Endometrial microvascular endothelial cells (primary cell): ENCODE data around the gene SGIP1. TPM values are rescaled to one million over a fixed set of nuclear protein-coding genes. Genes with fewer than 3 reads are reported as not detected.

ENCODE experiments used
- in situ Hi-C: cut with HindIII; loops from 2 replicates; pipeline ENCODE4 v1.10.0; 2017; ENCODE audit warnings: low sequenced_read_pairs, low pct_unique_long_range_greater_than_20kb; ENCODE audit errors: inconsistent ontology term
- total RNA-seq: library from RNA; depleted of rRNA; stranded (reverse); fragments of >200 nt; gene quantifications from one replicate; pipeline ENCODE4 v1.2.3, GENCODE V29; 2015; ENCODE audit errors: inconsistent ontology term

SGIP1 gene
- total RNA-seq, result 0.46 TPM

GRCh38 chr1:66533804-66534740 is at the start of gene SGIP1:
Gene SGIP1 (plus strand): TSS chr1:66534153. CDS start chr1:66534359, 206 bp downstream.
- in situ Hi-C loops, result loop anchor here (25.0 kb wide), 2 partner anchors 178 to 197 kb away; no protein-coding TSS in a partner anchor

GRCh38 chr1:66489151-66489550 is 44.8 kb upstream of the SGIP1 start:
- in situ Hi-C loops, result no loop called here

DNA sequence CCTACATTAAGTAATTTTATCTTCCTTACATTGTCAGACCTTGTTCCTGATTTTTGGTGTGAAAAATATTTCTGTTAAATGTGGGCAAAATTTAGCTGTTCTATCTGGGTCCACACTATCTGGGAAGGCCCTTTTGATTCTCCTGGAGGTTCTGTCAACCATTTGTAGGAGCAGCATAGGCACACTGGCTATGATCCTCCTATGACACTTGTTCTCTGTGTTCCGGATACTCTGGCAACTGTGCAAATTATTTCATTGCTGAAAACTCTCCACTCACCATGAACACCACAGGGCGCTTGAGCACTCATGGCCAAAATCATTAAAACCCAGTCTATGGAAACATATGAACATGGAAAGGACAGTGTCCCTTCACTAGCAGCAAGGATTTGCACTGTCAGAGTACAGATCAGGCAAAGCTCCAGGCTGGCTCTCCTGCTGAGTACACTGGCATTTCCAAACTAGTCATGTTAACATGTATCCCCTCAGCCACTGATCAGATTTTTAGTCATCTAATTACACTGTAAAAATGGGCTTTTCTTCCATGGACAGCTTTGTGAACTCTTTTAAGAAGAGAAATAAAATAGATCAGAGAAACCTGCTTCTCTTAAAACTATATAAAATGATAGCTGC is 43.9 kb upstream of the SGIP1 start:
- in situ Hi-C loops, result no loop called here

- in situ Hi-C loops, result no loop called here
Observed at GRCh38 chr1:66490816-66491215, 43.1 kb upstream of the SGIP1 start.

DNA sequence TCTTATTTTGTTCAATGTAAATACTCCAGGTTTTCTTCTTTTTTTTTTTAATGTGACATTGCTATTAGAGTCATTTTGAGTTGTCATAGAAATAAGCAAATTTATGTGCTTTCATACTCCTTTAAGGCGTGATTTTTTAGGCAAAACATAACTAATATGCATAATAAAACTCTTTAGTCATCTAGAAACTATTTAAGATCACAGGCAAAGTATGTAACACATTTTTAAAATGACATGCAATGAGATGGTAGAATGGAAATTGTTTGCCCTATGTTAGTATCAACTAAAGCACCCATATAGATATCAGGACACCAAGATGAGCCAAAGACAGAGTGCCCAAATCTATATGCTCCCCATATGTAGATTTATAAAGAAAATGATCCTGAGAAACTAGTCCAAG is 41.5 kb upstream of the SGIP1 start:
- in situ Hi-C loops, result no loop called here

GRCh38 chr1:66493731-66494130 is 40.2 kb upstream of the SGIP1 start:
- in situ Hi-C loops, result no loop called here

GRCh38 chr1:66494482-66494881 is 39.5 kb upstream of the SGIP1 start:
- in situ Hi-C loops, result no loop called here

GRCh38 chr1:66495495-66495894 is 38.5 kb upstream of the SGIP1 start:
- in situ Hi-C loops, result no loop called here

DNA sequence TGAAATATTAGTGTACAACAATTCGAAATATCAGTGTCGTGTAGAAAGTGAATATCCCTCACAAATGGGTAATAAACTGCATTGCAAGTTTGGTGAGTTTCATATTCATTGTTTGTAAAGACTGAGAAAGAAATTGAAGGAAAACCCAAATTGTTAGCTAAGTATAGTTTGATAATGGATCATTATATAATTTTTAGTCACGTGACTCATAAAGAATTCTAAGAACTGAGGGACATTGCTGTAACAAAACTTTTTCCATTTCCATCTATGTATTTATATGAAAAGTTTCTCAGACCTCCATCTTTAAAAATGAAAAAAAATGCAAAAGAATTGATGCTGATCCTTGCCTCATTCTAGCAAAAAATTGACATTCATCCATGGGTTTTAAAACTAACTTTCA is 36.0 kb upstream of the SGIP1 start:
- in situ Hi-C loops, result no loop called here

DNA sequence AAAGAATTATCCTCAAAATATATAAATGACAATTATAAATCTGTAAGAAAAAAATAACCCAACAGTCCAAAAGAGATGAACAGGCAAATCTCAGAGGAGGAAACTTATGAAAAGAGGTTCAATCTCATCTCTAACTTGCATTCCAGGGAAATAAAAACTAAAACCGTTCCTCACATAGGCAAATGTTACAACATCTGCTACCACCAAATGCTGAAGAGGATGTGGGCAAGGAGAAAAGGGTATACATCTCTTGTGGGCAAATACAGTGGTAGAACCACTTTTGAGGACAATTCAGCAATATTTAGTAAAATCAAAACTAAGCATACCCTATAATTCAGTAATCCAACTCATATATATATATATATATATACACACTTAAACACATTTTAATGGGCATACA is 33.7 kb upstream of the SGIP1 start:
- in situ Hi-C loops, result no loop called here

DNA sequence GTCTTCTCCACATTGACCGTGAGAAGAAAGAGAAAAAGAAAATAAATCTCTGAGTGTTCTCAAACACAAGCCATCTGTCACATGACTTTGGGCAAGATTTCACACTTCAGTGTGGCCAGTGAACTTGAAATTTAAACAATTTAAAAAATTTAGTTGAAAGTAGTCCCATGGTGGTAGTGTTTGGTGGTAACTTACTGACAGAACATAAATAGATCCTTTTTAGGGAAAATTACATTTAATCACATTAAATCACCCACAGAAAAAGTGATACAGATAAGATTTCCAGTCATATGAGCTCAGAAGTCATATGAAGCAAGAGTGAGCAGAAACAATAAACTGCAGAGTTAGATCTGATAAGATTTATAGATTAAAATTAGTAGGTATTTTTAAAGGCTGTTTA is 31.9 kb upstream of the SGIP1 start:
- in situ Hi-C loops, result no loop called here

DNA sequence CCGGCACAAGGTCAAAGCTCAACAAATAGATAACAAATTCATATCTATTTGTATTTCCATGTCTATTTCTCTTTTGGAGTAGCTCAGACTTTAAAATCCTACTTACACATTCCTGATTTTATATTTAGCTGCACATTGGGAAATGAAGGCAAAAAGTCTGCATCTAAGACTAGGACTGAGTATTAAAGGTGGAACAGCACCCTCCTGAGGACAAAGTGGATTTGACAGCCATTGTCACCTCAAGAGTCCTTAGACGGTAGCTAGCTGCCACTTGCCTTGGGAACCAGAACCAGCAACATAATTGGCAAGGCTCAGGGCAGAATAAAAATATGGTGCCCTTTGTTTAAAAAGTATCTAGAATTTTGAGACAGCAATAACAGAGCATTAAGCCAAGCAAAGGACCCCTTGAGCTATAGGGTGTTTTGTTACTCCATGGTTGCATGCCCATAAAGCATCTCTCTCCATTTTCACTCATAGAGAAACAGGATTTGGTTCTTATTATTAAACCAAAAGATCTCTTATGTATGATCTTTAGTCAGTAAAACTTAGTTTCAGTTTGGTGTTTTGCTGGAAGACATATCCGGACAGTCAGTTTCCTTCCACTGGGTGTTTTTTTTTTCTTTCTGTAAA is 30.0 kb upstream of the SGIP1 start:
- in situ Hi-C loops, result no loop called here

DNA sequence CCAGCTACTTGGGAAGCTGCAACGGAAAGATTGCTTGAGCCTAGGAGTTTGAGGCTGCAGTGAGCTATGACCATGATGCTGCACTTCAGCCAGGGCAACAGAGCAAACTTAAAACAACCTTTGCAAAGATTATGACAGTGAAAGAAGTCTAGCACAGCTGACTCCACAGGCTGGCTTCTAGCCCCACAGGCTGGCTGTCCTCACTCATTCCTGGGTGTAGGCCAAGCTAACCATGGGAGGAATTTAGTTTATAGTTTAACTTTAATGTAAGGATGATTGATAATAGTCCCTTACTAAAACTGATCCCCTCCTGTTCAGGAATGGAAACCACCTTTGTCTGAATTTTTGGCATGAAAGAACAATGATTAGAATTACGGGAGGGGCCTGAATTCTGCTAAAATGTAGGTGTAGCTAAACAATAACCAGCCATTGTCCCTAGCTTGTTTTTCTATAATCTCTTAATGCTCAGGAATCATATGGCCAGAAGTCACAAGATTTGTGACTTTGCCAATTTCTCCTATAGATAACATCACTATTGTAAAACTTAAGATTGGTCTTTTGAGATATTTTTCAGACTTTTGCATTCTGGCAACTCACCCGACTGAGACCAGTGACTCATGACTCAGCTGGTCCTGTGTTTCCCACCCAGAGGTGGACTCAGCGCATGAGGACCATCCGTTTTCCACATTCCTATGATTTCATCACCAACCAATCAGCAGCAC is 28.1 kb upstream of the SGIP1 start:
- in situ Hi-C loops, result no loop called here

DNA sequence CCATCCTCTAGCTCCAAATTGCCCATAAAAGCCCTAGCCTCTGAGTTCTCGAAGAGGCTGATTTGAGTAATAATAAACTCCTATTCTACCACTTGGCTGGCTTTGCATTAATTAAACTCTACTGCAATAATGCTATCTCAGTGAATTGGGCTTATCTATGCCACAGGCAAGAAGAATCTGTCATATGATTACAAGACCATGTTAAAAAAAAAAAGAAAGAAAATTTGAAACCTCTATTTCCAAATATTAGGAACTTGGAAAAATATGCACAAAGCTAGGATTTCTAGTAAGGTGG is 27.6 kb upstream of the SGIP1 start:
- in situ Hi-C loops, result no loop called here

GRCh38 chr1:66506991-66507390 is 27.0 kb upstream of the SGIP1 start:
- in situ Hi-C loops, result no loop called here

- in situ Hi-C loops, result no loop called here
Observed at GRCh38 chr1:66510407-66510806, 23.5 kb upstream of the SGIP1 start.

GRCh38 chr1:66511118-66511517 is 22.8 kb upstream of the SGIP1 start:
- in situ Hi-C loops, result no loop called here

DNA sequence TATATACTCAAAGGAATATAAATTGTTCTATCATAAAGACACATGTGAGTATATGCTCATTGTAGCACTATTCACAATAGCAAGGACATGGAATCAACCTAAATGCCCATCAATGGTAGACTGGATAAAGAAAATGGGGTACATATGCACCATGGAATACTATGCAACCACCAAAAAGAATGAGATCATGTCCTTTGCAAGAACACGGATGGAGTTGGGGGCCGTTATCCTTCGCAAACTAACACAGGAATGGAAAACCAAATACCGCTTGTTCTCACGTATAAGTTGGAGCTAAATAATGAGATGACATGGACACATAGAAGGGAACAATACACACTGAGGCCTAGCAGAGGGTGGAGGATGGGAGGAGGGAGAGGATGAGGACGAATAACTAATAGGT is 16.0 kb upstream of the SGIP1 start:
- in situ Hi-C loops, result no loop called here

- in situ Hi-C loops, result no loop called here
Observed at GRCh38 chr1:66518654-66519053, 15.3 kb upstream of the SGIP1 start.
